Natural killer cell (primary cell): ENCODE data around the gene GALNT9. TPM values are rescaled to one million over a fixed set of nuclear protein-coding genes. Genes with fewer than 3 reads are reported as not detected.
"Not testable (repeated sequence)": the region's sequence is repeated elsewhere in the genome, so short reads cannot be mapped to it uniquely, and the experiment has no call there.

Source experiments
- ATAC-seq, 3 donors: fragments of 150-1000 bp in 2 of 3; fragments of 200-7000 bp in 1 of 3; cut with Tn5 transposase; 1 replicate in 1 of 3; 2 replicates in 2 of 3; pipeline ENCODE4 v1.10.0; 2021; ENCODE audit warnings: mild to moderate bottlenecking in 2 of 3, moderate library complexity in 2 of 3
- DNase-seq, 2 donors: peaks; one replicate each; pipeline versions ENCODE4 v3.0.0 to v3.0.0-alpha.2; 2013 to 2021; ENCODE audit warnings: mixed read lengths in 1 of 2
- H3K27ac ChIP-seq: one replicate; pipeline ENCODE4 v1.5.1; 2013; ENCODE audit warnings: mild to moderate bottlenecking, low read length
- H3K27me3 ChIP-seq: one replicate; pipeline ENCODE4 v1.6.1; 2013; ENCODE audit warnings: low read length; ENCODE audit not compliant: control insufficient read depth, insufficient read depth
- H3K36me3 ChIP-seq: one replicate; pipeline ENCODE4 v1.6.1; 2013; ENCODE audit warnings: low read length; ENCODE audit not compliant: control insufficient read depth, insufficient read depth
- H3K4me1 ChIP-seq: one replicate; pipeline ENCODE4 v1.6.1; 2013; ENCODE audit warnings: low read length; ENCODE audit not compliant: control insufficient read depth, insufficient read depth
- H3K4me3 ChIP-seq: one replicate; pipeline ENCODE4 v1.5.1; 2013; ENCODE audit warnings: low read length
- H3K9me3 ChIP-seq: one replicate; pipeline ENCODE4 v1.6.1; 2013; ENCODE audit warnings: low read length; ENCODE audit not compliant: control insufficient read depth, insufficient read depth
- H3K27ac Mint-ChIP-seq, 2 donors: one replicate each; pipeline ENCODE4 v1.8.0; 2022; ENCODE audit warnings: mild to moderate bottlenecking in 2 of 2, mixed read lengths in 2 of 2, moderate library complexity in 1 of 2
- H3K27me3 Mint-ChIP-seq, 2 donors: one replicate each; pipeline ENCODE4 v1.8.0; 2022; ENCODE audit warnings: low read depth in 2 of 2, mixed read lengths in 2 of 2
- H3K36me3 Mint-ChIP-seq: one replicate; pipeline ENCODE4 v1.8.0; 2022; ENCODE audit warnings: mixed read lengths
- H3K4me1 Mint-ChIP-seq, 2 donors: one replicate each; pipeline ENCODE4 v1.8.0; 2022; ENCODE audit warnings: mixed read lengths in 2 of 2
- H3K4me3 Mint-ChIP-seq: one replicate; pipeline ENCODE4 v1.8.0; 2022; ENCODE audit warnings: mild to moderate bottlenecking, moderate library complexity, mixed read lengths
- H3K9me3 Mint-ChIP-seq, 2 donors: one replicate each; pipeline ENCODE4 v1.8.0; 2022; ENCODE audit warnings: mixed read lengths in 2 of 2
- WGBS: methylation state at CpG from one replicate; pipeline ENCODE4 v1.1.7; 2013; ENCODE audit warnings: missing lambda C conversion rate; ENCODE audit not compliant: insufficient coverage; 5-methylcytosine and 5-hydroxymethylcytosine counted together
- intact Hi-C: fragments of 100-400 bp; cut with micrococcal nuclease; formaldehyde crosslinking; loops from one replicate; pipeline ENCODE4 v1.14.2; 2022
- total RNA-seq, 4 donors: library from RNA; stranded (reverse); fragments of 120-200 nt in 1 of 4; gene quantifications; one replicate each; pipeline versions ENCODE4 v1.2.3 to v1.2.4, GENCODE V29; 2013 to 2022
- TF ChIP-seq, protein P1 (sequence below): fragments of 200-600 bp; IDR thresholded peaks from one replicate; pipeline ENCODE4 v1.8.0; 2022; ENCODE audit warnings: antibody characterized with exemption

GALNT9 gene
- total RNA-seq, 3 donors from 2014 or later (not counting 1 experiment from before 2014, with no cell fraction given) = not detected

DNA sequence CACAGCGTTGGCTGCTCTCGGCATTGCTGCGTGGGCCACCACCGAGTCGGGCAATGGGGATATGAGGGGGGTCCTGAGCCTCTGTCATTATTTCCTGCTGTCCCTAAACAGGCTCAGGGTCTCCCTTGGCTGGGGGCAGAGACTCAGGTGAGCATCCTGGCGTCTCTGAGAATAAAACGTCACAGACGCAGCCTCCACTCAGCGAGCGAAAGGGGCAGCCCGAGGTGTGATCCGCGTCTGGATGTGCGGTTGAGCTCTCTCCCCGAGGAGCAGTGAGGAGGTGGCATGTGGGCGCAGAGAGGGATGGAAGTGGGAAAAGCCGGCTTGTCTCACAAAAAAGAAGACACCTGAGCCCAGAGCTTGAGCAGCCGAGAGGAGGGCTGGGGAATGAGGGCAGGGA, 62.6 kb downstream of the GALNT9 start:
- H3K9me3 ChIP-seq = no peaks in the 10 kb centered on the region
- ATAC-seq (no peak), DNase-seq (no peak)
- no peaks in the 10 kb centered on the region for H3K27me3 ChIP-seq
- Mint-ChIP-seq H3K27ac (no peak overlapping the region), H3K4me3 (no peak overlapping the region), H3K36me3 (no peaks in the 10 kb centered on the region), H3K27me3 (no peaks in the 10 kb centered on the region), H3K9me3 (no peaks in the 10 kb centered on the region), H3K4me1 (no peaks in the 10 kb centered on the region)
- H3K27ac ChIP-seq = no peak overlapping the region
- H3K36me3 ChIP-seq = no peaks in the 10 kb centered on the region
- TF ChIP-seq, protein P1, sequence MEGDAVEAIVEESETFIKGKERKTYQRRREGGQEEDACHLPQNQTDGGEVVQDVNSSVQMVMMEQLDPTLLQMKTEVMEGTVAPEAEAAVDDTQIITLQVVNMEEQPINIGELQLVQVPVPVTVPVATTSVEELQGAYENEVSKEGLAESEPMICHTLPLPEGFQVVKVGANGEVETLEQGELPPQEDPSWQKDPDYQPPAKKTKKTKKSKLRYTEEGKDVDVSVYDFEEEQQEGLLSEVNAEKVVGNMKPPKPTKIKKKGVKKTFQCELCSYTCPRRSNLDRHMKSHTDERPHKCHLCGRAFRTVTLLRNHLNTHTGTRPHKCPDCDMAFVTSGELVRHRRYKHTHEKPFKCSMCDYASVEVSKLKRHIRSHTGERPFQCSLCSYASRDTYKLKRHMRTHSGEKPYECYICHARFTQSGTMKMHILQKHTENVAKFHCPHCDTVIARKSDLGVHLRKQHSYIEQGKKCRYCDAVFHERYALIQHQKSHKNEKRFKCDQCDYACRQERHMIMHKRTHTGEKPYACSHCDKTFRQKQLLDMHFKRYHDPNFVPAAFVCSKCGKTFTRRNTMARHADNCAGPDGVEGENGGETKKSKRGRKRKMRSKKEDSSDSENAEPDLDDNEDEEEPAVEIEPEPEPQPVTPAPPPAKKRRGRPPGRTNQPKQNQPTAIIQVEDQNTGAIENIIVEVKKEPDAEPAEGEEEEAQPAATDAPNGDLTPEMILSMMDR = no peak
- WGBS = 92% methylated on average over 18 of the region's 18 CpGs
- no peaks in the 10 kb centered on the region for H3K4me1 ChIP-seq
- no peak overlapping the region for H3K4me3 ChIP-seq
- intact Hi-C loops = no loop called here

DNA sequence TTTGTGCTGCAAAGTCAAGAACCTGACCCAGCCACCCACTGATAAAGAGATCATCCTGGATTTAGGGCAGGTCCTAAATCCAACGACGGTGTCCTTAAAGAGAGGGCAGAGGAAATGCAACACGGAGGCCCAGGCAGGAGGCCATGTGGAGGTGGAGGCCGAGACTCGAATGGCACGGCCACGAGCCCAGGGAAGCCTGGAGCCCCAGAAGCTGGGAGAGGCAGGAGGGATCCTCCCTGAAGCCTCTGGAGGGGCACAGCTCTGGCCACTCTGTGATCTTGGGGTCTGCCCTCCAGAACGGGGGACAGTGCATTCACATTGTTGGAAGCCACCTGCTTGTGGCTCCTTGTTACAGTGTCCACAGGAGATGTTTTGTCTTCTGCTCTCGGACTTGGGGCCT, 63.0 kb downstream of the GALNT9 start:
- Mint-ChIP-seq H3K4me1 (no peaks in the 10 kb centered on the region), H3K36me3 (no peaks in the 10 kb centered on the region), H3K27me3 (no peaks in the 10 kb centered on the region), H3K9me3 (no peaks in the 10 kb centered on the region), H3K4me3 (no peak overlapping the region), H3K27ac (no peak overlapping the region)
- Histone ChIP-seq H3K27me3 (no peaks in the 10 kb centered on the region), H3K4me1 (no peaks in the 10 kb centered on the region), H3K27ac (no peak overlapping the region), H3K36me3 (no peaks in the 10 kb centered on the region), H3K4me3 (no peak overlapping the region), H3K9me3 (no peaks in the 10 kb centered on the region)
- no peak for DNase-seq
- 85% methylated on average over 9 of the region's 9 CpGs for WGBS
- TF ChIP-seq, protein P1 = no peak
- intact Hi-C loops = no loop called here
- ATAC-seq = no peak

DNA sequence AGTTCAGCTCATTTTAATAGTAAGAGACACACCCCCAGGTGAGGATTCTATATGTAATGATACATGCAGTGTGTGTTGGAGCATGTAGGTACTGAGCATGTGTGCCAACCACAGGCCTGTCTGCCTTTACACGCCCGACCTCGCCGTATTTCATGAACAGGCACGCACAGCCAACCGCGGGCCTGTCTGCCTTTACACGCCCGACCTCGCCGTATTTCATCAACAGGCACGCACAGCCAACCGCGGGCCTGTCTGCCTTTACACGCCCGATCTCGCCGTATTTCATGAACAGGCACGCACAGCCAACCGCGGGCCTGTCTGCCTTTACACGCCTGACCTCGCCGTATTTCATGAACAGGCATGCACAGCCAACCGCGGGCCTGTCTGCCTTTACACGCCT, 63.6 kb downstream of the GALNT9 start:
- ATAC-seq, H3K4me1 ChIP-seq, H3K36me3 ChIP-seq, H3K27me3 Mint-ChIP-seq, H3K4me3 ChIP-seq, H3K27ac Mint-ChIP-seq, H3K27me3 ChIP-seq, H3K4me1 Mint-ChIP-seq, H3K9me3 Mint-ChIP-seq, intact Hi-C loops, DNase-seq, H3K4me3 Mint-ChIP-seq, H3K9me3 ChIP-seq, H3K36me3 Mint-ChIP-seq, H3K27ac ChIP-seq: not testable (repeated sequence)
- WGBS = 93% methylated on average over 27 of the region's 27 CpGs

DNA sequence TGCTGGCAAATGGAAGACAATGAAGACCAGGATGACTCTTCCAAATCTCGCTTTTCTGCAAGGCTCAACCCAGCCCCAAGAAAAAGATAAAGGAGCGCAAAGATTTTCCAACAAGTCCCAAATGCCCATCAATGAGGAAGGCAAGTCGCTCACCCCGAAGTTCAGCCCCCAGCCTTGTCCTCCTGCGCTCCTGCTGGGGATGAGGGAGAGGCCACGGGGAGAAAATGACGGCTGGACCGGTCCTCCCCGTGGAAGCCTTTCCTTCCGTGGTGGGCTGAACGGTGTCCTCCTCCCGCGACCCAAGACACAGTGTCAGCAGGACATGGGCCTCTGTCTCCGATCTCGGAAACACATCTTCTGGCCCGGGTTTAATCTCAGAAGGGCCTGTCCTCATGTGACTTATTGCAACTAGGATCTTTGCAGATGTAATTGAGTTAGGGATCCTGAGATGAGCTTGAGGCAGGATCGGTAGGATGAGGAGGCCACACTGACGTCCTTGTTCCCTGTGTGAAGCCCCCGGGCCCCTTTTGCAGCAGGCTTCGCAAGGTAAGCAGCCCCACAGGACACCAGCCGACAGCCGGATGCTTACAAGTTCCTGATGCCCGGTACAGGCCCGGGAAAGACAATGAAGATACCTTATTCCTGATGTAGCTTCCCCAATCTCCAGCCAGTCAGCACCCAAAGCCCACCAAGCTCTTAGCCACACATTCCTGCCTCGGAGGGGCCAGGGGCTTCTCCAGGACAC, 64.2 kb downstream of the GALNT9 start:
- no peaks in the 10 kb centered on the region for H3K9me3 Mint-ChIP-seq
- no peak overlapping the region for H3K27ac Mint-ChIP-seq
- intact Hi-C loops = no loop called here
- ATAC-seq = no peak
- Histone ChIP-seq H3K4me1 (no peaks in the 10 kb centered on the region), H3K36me3 (no peaks in the 10 kb centered on the region), H3K4me3 (no peak overlapping the region), H3K27ac (no peak overlapping the region), H3K9me3 (no peaks in the 10 kb centered on the region), H3K27me3 (no peaks in the 10 kb centered on the region)
- TF ChIP-seq, protein P1 = no peak
- no peak for DNase-seq
- H3K4me1 Mint-ChIP-seq = no peaks in the 10 kb centered on the region
- 89% methylated on average over 24 of the region's 25 CpGs for WGBS
- H3K27me3 Mint-ChIP-seq = no peaks in the 10 kb centered on the region
- H3K36me3 Mint-ChIP-seq = no peaks in the 10 kb centered on the region
- H3K4me3 Mint-ChIP-seq = no peak overlapping the region
